Inferior parietal cortex (tissue), 1 donor: ENCODE results near the gene FTO.
"Not testable (repeated sequence)": the region's sequence is repeated elsewhere in the genome, so short reads cannot be mapped to it uniquely, and the experiment has no call there.

ENCODE experiments used
- DNase-seq: peaks from one replicate; pipeline ENCODE4 v3.0.0-alpha.2; 2016; ENCODE audit errors: extremely low spot score

FTO gene

GRCh38 chr16:53703590-53704444 lies at the start of gene FTO, which contains the start of gene RPGRIP1L:
TSS of gene FTO (plus strand) at chr16:53704156.
TSS of gene RPGRIP1L (minus strand) at chr16:53703859. CDS start at chr16:53700723, 3,136 bp downstream.
- DNase-seq = peak; percentile 99

- no peak for DNase-seq
Measured at GRCh38 chr16:53654946-53655345, 49.0 kb upstream of the FTO start.

- no peak for DNase-seq
Measured at GRCh38 chr16:53662072-53662471, 41.9 kb upstream of the FTO start.

- no peak for DNase-seq
Measured at GRCh38 chr16:53664724-53665345, 39.1 kb upstream of the FTO start.

- DNase-seq = peak; percentile 11
Measured at GRCh38 chr16:53666786-53667415, 37.1 kb upstream of the FTO start.

- DNase-seq = no peak
Measured at GRCh38 chr16:53668869-53669268, 35.1 kb upstream of the FTO start.

GRCh38 chr16:53672461-53672860 lies 31.5 kb upstream of the FTO start:
- no peak for DNase-seq

GRCh38 chr16:53673189-53673588 lies 30.8 kb upstream of the FTO start:
- no peak for DNase-seq

GRCh38 chr16:53678155-53678554 lies 25.8 kb upstream of the FTO start:
- DNase-seq = no peak

- no peak for DNase-seq
Measured at GRCh38 chr16:53678756-53679343, 25.1 kb upstream of the FTO start.

- DNase-seq = no peak
Measured at GRCh38 chr16:53680756-53681155, 23.2 kb upstream of the FTO start.

- DNase-seq = no peak
Measured at GRCh38 chr16:53681354-53681753, 22.6 kb upstream of the FTO start.

- DNase-seq = not testable (repeated sequence)
Measured at GRCh38 chr16:53685334-53685733, 18.6 kb upstream of the FTO start.

GRCh38 chr16:53686710-53687109 lies 17.2 kb upstream of the FTO start:
- DNase-seq = no peak

- DNase-seq = no peak
Measured at GRCh38 chr16:53689636-53690035, 14.3 kb upstream of the FTO start.

- no peak for DNase-seq
Measured at GRCh38 chr16:53690771-53691170, 13.2 kb upstream of the FTO start.

- no peak for DNase-seq
Measured at GRCh38 chr16:53692146-53692545, 11.8 kb upstream of the FTO start.

GRCh38 chr16:53693320-53693719 lies 10.6 kb upstream of the FTO start:
- DNase-seq = no peak

GRCh38 chr16:53695070-53695469 lies 8.9 kb upstream of the FTO start:
- DNase-seq = no peak

- DNase-seq = not testable (repeated sequence)
Measured at GRCh38 chr16:53698271-53698670, 5.7 kb upstream of the FTO start.

GRCh38 chr16:53704445-53704813 lies 473 bp downstream of the FTO start:
- DNase-seq = no peak

- no peak for DNase-seq
Measured at GRCh38 chr16:53707671-53708070, 3.7 kb downstream of the FTO start.
